ENCODE results near the gene NFIA. TPM values are rescaled to one million over a fixed set of nuclear protein-coding genes. Genes with fewer than 3 reads are reported as not detected.

The NFIA gene
- total and polyA plus RNA-seq, 2 donors (not counting 1 experiment from before 2014, with no cell fraction given) = 5.4 to 11.0 TPM

DNA sequence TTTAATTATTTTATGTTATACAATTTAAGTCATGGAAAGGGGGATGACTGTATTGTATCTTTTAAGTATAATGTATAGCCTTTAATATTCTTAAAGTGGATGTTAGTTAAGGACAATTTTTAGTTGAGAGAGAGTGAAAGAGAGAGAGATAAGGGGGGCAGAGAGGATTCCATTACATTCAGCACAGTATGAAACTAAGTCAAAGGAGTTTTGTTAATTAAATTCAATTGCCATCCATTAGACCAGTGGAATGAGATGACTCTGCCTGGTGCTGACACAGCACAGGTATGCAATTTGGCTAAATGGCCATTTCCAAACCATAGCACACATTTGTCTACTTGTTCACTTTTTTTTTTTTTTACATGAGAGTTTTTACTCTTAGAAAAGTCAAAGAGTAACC lies 27.5 kb downstream of the NFIA start:
- H3K9ac ChIP-seq (ENCODE audit: insufficient read depth, low read length) = no peak overlapping the region
- no peak overlapping the region for H3K27ac ChIP-seq (ENCODE audit: insufficient read depth, low read length)
- H3K27me3 ChIP-seq (ENCODE audit: control insufficient read depth, insufficient read depth, low read length) = no peaks in the 10 kb centered on the region
- DNase-seq (ENCODE audit: low read depth in 2 of 2) = no peak
- TF ChIP-seq EZH2 (IDR thresholded peaks at IDR 0.05; ENCODE audit: low read length, missing control alignments) = no peak
- TF ChIP-seq, protein P1, sequence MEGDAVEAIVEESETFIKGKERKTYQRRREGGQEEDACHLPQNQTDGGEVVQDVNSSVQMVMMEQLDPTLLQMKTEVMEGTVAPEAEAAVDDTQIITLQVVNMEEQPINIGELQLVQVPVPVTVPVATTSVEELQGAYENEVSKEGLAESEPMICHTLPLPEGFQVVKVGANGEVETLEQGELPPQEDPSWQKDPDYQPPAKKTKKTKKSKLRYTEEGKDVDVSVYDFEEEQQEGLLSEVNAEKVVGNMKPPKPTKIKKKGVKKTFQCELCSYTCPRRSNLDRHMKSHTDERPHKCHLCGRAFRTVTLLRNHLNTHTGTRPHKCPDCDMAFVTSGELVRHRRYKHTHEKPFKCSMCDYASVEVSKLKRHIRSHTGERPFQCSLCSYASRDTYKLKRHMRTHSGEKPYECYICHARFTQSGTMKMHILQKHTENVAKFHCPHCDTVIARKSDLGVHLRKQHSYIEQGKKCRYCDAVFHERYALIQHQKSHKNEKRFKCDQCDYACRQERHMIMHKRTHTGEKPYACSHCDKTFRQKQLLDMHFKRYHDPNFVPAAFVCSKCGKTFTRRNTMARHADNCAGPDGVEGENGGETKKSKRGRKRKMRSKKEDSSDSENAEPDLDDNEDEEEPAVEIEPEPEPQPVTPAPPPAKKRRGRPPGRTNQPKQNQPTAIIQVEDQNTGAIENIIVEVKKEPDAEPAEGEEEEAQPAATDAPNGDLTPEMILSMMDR (conservative IDR thresholded peaks at IDR 0.05 in 1 of 2, IDR thresholded peaks at IDR 0.05 in 1 of 2; ENCODE audit: low read depth in 1 of 2, low read length in 2 of 2) = no peak
- H3K36me3 ChIP-seq (ENCODE audit: control insufficient read depth, insufficient read depth, low read length) = no peaks in the 10 kb centered on the region
- no peaks in the 10 kb centered on the region for H3K9me3 ChIP-seq (ENCODE audit: control insufficient read depth, insufficient read depth, low read depth, low read length)
- no peaks in the 10 kb centered on the region for H3K4me1 ChIP-seq (ENCODE audit: control insufficient read depth, extremely low read depth, insufficient read depth, low read length)
- H3K4me2 ChIP-seq (ENCODE audit: extremely low read depth, insufficient read depth, low read length) = no peak overlapping the region
- H3K79me2 ChIP-seq (ENCODE audit: control insufficient read depth, insufficient read depth, low read length) = no peaks in the 10 kb centered on the region
- H2AFZ ChIP-seq (ENCODE audit: low read length) = no peak overlapping the region
- H4K20me1 ChIP-seq (ENCODE audit: control insufficient read depth, extremely low read depth, insufficient read depth, low read length) = no peaks in the 10 kb centered on the region
- no peak overlapping the region for H3K4me3 ChIP-seq (replicated peaks in 1 of 4; ENCODE audit: control extremely low read depth in 1 of 4, insufficient read depth in 1 of 4, low read depth in 3 of 4, low read length in 4 of 4)

DNA sequence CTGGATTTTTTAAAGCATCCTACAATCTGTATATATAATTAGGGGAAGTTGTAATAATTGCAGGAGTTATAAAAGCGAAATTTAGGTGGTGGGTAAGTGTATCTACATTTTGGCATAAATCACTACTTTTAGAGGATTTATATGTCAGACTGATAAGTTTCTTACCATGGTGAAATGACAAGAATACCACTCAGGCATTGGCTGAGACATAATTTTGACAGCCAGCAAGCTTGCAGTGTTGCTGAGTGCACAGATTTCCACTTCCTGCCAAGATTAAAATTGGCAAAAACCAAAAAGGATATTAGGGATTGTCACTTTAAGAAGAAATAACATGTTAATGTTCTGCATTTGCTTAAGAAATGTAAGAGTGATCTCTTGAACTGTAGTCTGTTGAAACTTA lies 28.2 kb downstream of the NFIA start:
- H4K20me1 ChIP-seq (ENCODE audit: control insufficient read depth, extremely low read depth, insufficient read depth, low read length) = no peaks in the 10 kb centered on the region

DNA sequence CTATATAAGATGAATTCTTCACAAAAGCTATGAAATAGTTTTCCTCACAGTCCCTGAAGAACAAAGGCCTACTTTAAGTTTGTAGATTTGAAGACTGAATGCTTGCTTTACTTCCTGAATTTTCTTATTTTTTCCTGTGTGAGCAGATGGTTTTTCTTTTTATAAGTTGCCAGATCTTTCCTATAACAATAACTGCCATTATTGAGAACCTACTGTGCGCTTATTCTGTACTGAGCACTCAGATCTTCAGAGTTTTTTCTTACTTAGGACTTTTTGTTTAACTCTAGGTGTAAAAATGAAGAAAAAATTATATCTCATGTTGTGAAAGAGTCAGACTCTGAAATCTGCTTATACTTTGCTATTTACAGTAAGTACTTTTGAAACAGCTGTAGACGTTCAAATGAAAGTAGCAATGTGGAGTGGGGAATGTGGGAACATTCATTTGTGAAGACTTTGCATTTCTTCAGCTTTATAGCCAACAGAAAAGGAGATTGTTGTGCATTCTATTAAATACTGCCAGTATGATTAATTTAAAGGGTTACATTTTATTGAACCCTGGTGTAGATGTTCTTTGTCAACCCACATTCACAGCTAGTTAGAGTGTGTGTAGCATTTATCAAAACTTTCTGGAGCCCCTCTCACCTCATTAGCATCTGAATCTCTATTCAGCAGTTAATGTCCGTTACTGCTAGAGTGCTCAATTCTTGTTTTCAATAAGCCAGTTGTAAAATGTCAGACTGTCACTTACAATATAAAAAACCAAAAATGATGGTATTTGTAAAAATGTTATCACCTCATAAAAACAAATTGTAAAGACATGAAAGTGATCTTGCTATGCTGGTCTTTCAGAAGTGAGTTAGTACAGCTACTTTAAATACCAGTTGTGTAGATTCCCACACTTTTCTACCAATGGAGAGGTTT lies 29.0 kb downstream of the NFIA start:
- H3K36me3 ChIP-seq (ENCODE audit: control insufficient read depth, insufficient read depth, low read length) = no peaks in the 10 kb centered on the region
- H3K4me2 ChIP-seq (ENCODE audit: extremely low read depth, insufficient read depth, low read length) = no peak overlapping the region
- peak in 1 of 2 donors; percentile 55 for DNase-seq (ENCODE audit: low read depth in 2 of 2)
- no peaks in the 10 kb centered on the region for H3K9me3 ChIP-seq (ENCODE audit: control insufficient read depth, insufficient read depth, low read depth, low read length)
- H4K20me1 ChIP-seq (ENCODE audit: control insufficient read depth, extremely low read depth, insufficient read depth, low read length) = no peaks in the 10 kb centered on the region
- H3K27ac ChIP-seq (ENCODE audit: insufficient read depth, low read length) = no peak overlapping the region
- H3K4me3 ChIP-seq (replicated peaks in 1 of 4; ENCODE audit: control extremely low read depth in 1 of 4, insufficient read depth in 1 of 4, low read depth in 3 of 4, low read length in 4 of 4) = no peak overlapping the region
- H3K9ac ChIP-seq (ENCODE audit: insufficient read depth, low read length) = no peak overlapping the region
- TF ChIP-seq, protein P1 (conservative IDR thresholded peaks at IDR 0.05 in 1 of 2, IDR thresholded peaks at IDR 0.05 in 1 of 2; ENCODE audit: low read depth in 1 of 2, low read length in 2 of 2) = no peak
- TF ChIP-seq EZH2 (IDR thresholded peaks at IDR 0.05; ENCODE audit: low read length, missing control alignments) = no peak
- H3K4me1 ChIP-seq (ENCODE audit: control insufficient read depth, extremely low read depth, insufficient read depth, low read length) = no peaks in the 10 kb centered on the region
- H3K79me2 ChIP-seq (ENCODE audit: control insufficient read depth, insufficient read depth, low read length) = no peaks in the 10 kb centered on the region
- no peak overlapping the region for H2AFZ ChIP-seq (ENCODE audit: low read length)
- H3K27me3 ChIP-seq (ENCODE audit: control insufficient read depth, insufficient read depth, low read length) = no peaks in the 10 kb centered on the region

More for the DNA sequence above, 28.2 kb downstream of the NFIA start:
- no peaks in the 10 kb centered on the region for H3K4me1 ChIP-seq (ENCODE audit: control insufficient read depth, extremely low read depth, insufficient read depth, low read length)
- H3K9me3 ChIP-seq (ENCODE audit: control insufficient read depth, insufficient read depth, low read depth, low read length) = no peaks in the 10 kb centered on the region
- H3K4me2 ChIP-seq (ENCODE audit: extremely low read depth, insufficient read depth, low read length) = no peak overlapping the region
- no peak overlapping the region for H3K27ac ChIP-seq (ENCODE audit: insufficient read depth, low read length)
- DNase-seq (ENCODE audit: low read depth in 2 of 2) = no peak
- H3K4me3 ChIP-seq (replicated peaks in 1 of 4; ENCODE audit: control extremely low read depth in 1 of 4, insufficient read depth in 1 of 4, low read depth in 3 of 4, low read length in 4 of 4) = no peak overlapping the region
- H3K27me3 ChIP-seq (ENCODE audit: control insufficient read depth, insufficient read depth, low read length) = no peaks in the 10 kb centered on the region
- no peak overlapping the region for H3K9ac ChIP-seq (ENCODE audit: insufficient read depth, low read length)
- H3K79me2 ChIP-seq (ENCODE audit: control insufficient read depth, insufficient read depth, low read length) = no peaks in the 10 kb centered on the region
- H2AFZ ChIP-seq (ENCODE audit: low read length) = no peak overlapping the region
- no peaks in the 10 kb centered on the region for H3K36me3 ChIP-seq (ENCODE audit: control insufficient read depth, insufficient read depth, low read length)
- TF ChIP-seq, protein P1 (conservative IDR thresholded peaks at IDR 0.05 in 1 of 2, IDR thresholded peaks at IDR 0.05 in 1 of 2; ENCODE audit: low read depth in 1 of 2, low read length in 2 of 2) = no peak
- TF ChIP-seq EZH2 (IDR thresholded peaks at IDR 0.05; ENCODE audit: low read length, missing control alignments) = no peak

Data from fibroblast of lung (primary cell).